ENCODE results near the gene OPCML.

GRCh38 chr11:133560472-133560855 lies 28.2 kb upstream of the OPCML start:
- TF ChIP-seq CTCF (IDR thresholded peaks at IDR 0.05; ENCODE audit: insufficient read depth, low read length) = no peak
- no peak for TF ChIP-seq POLR2AphosphoS5 (IDR thresholded peaks at IDR 0.05; ENCODE audit: low read depth)

All from HL-60 (cell line).